ENCODE results near the gene DTWD2.
A peak's percentile ranks its signal among the peaks of the same experiment; 100 is the strongest.
"Not testable (repeated sequence)": the region's sequence is repeated elsewhere in the genome, so short reads cannot be mapped to it uniquely, and the experiment has no call there.

Gene DTWD2

DNA sequence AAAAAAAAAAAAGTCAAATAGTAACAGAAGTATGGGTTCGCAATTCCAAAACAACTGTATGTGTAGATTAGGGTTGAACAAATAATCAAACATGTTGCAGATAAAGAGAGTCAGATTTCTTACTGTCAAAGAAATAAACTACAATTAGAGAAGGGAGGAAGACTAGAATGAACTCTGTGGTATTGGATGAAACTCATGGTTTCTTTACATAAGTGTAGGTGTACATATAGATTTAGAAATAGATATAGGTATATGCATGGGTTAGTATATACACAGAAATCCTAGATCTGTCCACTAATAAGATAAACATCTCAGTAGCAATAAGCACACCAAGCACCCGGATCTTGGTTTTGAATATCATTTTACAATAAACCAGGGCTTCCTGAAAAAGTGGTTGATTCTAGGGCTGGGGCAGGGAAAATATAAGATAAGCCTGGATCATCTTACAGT is 21.3 kb downstream of the DTWD2 start:
- no peak for DNase-seq (ENCODE audit: low read depth)
- Histone ChIP-seq H3K9ac (ENCODE audit: low read length) (no peak overlapping the region), H3K36me3 (ENCODE audit: control insufficient read depth, insufficient read depth, low read length, severe bottlenecking) (no peaks in the 10 kb centered on the region), H3K27me3 (replicated peaks; ENCODE audit: control insufficient read depth, insufficient read depth, low read length) (no peaks in the 10 kb centered on the region), H3K9me3 (ENCODE audit: control insufficient read depth, low read length) (no peaks in the 10 kb centered on the region), H3K4me1 (ENCODE audit: control insufficient read depth, insufficient read depth, low read length) (peaks cover 12% of the 10 kb centered on the region), H3K4me3 (ENCODE audit: low read length) (no peak overlapping the region)

DNA sequence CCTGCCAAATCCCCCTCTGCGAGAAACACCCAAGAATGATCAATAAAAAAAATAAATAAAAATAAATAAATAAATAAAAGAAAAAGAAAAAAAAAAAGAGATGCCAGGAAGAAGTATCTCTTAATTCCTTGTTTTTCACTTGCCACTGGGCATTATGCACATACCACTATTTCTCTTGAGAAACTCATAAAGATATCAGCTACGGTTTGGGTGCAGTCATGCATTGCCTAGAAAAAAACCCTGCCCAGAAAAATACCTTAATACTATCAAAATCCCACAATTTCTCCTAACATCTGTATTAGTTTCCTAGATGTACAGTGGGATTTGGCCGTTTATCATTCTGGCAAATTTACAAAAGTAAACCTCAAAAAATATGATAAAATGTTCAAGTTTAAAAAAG is 22.5 kb downstream of the DTWD2 start:
- no peak overlapping the region for H3K4me3 ChIP-seq (ENCODE audit: low read length)
- no peaks in the 10 kb centered on the region for H3K36me3 ChIP-seq (ENCODE audit: control insufficient read depth, insufficient read depth, low read length, severe bottlenecking)
- H3K9me3 ChIP-seq (ENCODE audit: control insufficient read depth, low read length), result no peaks in the 10 kb centered on the region
- H3K4me1 ChIP-seq (ENCODE audit: control insufficient read depth, insufficient read depth, low read length), result peaks cover 12% of the 10 kb centered on the region
- no peaks in the 10 kb centered on the region for H3K27me3 ChIP-seq (replicated peaks; ENCODE audit: control insufficient read depth, insufficient read depth, low read length)
- no peak for DNase-seq (ENCODE audit: low read depth)
- H3K9ac ChIP-seq (ENCODE audit: low read length), result no peak overlapping the region

DNA sequence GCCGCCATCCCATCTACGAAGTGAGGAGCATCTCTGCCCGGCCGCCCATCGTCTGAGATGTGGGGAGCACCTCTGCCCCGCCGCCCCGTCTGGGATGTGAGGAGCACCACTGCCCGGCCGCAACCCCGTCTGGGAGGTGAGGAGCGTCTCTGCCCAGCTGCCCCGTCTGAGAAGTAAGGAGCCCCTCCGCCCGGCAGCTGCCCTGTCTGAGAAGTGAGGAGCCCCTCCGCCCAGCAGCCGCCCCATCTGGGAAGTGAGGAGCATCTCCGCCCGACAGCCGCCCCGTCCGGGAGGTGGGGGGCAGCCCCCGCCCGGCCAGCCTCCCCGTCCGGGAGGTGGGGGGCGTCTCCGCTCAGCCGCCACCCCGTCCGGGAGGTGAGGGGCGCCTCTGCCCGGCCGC is 23.4 kb downstream of the DTWD2 start:
- not testable (repeated sequence) for H3K9ac ChIP-seq (ENCODE audit: low read length); H3K36me3 ChIP-seq (ENCODE audit: control insufficient read depth, insufficient read depth, low read length, severe bottlenecking); H3K9me3 ChIP-seq (ENCODE audit: control insufficient read depth, low read length); H3K27me3 ChIP-seq (replicated peaks; ENCODE audit: control insufficient read depth, insufficient read depth, low read length); DNase-seq (ENCODE audit: low read depth); H3K4me3 ChIP-seq (ENCODE audit: low read length)
- H3K4me1 ChIP-seq (ENCODE audit: control insufficient read depth, insufficient read depth, low read length), result peaks cover 12% of the 10 kb centered on the region

DNA sequence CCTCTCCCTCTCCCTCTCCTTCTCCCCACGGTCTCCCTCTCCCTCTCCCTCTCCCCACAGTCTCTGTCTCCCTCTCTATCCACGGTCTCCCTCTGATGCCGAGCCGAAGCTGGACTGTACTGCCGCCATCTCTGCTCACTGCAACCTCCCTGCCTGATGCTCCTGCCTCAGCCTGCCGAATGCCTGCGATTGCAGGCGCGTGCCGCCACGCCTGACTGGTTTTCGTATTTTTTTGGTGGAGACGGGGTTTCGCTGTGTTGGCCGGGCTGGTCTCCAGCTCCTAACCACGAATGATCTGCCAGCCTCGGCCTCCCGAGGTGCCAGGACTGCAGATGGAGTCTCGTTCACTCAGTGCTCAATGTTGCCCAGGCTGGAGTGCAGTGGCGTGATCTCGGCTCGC is 24.0 kb downstream of the DTWD2 start:
- H3K27me3 ChIP-seq (replicated peaks; ENCODE audit: control insufficient read depth, insufficient read depth, low read length); H3K9ac ChIP-seq (ENCODE audit: low read length); H3K9me3 ChIP-seq (ENCODE audit: control insufficient read depth, low read length); DNase-seq (ENCODE audit: low read depth); H3K4me1 ChIP-seq (ENCODE audit: control insufficient read depth, insufficient read depth, low read length); H3K4me3 ChIP-seq (ENCODE audit: low read length); H3K36me3 ChIP-seq (ENCODE audit: control insufficient read depth, insufficient read depth, low read length, severe bottlenecking): not testable (repeated sequence)

DNA sequence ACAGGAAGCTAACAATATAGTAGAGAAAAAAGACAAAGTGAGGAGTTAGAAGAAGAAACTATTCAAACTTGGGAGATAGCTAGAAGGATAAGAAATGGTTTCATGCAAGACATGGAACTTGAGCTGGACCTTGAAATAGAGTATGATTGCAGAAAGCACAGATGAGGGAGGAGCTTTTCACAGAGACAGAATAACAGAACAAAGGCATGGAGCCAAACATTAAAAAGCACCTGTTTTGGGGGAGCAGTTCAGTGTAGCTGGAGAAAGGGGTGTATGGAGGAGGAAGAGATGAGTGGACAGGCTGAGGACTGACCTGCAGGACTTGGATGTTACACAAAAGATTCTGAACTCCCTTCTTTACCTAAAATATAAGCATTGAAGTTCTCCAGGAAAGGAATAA is 25.2 kb downstream of the DTWD2 start:
- Histone ChIP-seq H3K36me3 (ENCODE audit: control insufficient read depth, insufficient read depth, low read length, severe bottlenecking) (no peaks in the 10 kb centered on the region), H3K4me1 (ENCODE audit: control insufficient read depth, insufficient read depth, low read length) (no peaks in the 10 kb centered on the region), H3K27me3 (replicated peaks; ENCODE audit: control insufficient read depth, insufficient read depth, low read length) (no peaks in the 10 kb centered on the region), H3K9ac (ENCODE audit: low read length) (no peak overlapping the region), H3K9me3 (ENCODE audit: control insufficient read depth, low read length) (no peaks in the 10 kb centered on the region), H3K4me3 (ENCODE audit: low read length) (no peak overlapping the region)
- DNase-seq (ENCODE audit: low read depth), result no peak

DNA sequence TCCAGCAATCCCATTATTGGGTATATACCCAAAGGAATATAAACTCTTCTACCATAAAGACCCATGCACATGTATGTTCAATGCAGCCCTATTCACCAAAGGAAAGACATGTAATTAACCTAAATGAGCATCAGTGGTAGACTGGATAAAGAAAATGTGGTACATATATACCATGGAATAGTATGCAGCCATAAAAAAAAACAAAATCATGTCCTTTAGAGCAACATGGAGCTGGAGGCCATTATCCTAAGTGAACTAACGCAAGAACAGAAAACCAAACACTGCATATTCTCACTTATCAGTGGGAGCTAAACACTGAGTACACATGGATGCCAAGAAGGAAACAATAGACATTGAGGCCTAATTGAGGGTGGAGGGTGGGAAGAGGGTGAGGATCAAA is 27.8 kb downstream of the DTWD2 start:
- no peak for DNase-seq (ENCODE audit: low read depth)
- Histone ChIP-seq H3K27me3 (replicated peaks; ENCODE audit: control insufficient read depth, insufficient read depth, low read length) (no peaks in the 10 kb centered on the region), H3K4me1 (ENCODE audit: control insufficient read depth, insufficient read depth, low read length) (no peaks in the 10 kb centered on the region), H3K9me3 (ENCODE audit: control insufficient read depth, low read length) (no peaks in the 10 kb centered on the region), H3K36me3 (ENCODE audit: control insufficient read depth, insufficient read depth, low read length, severe bottlenecking) (no peaks in the 10 kb centered on the region), H3K9ac (ENCODE audit: low read length) (no peak overlapping the region), H3K4me3 (ENCODE audit: low read length) (no peak overlapping the region)

DNA sequence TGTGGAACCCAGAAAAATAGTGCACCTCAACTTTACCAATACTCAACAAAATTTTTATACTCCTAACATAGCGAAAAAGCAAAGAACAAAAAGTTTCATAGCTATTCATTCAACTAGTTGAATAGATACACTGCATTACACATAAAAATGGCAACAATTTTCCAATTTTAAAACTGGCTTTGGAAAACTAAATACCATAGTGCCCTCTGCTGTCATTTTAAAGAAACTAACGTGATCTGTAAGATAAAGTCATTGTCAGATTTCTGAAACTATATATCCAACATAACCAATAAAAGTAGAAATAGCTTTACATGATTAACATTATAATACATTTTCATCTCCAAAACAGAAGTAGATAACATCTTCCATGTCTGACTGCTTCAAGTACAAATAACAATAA is 31.6 kb downstream of the DTWD2 start:
- DNase-seq (ENCODE audit: low read depth), result peak; percentile 70
- Histone ChIP-seq H3K27me3 (replicated peaks; ENCODE audit: control insufficient read depth, insufficient read depth, low read length) (no peaks in the 10 kb centered on the region), H3K9ac (ENCODE audit: low read length) (no peak overlapping the region), H3K4me1 (ENCODE audit: control insufficient read depth, insufficient read depth, low read length) (no peaks in the 10 kb centered on the region), H3K9me3 (ENCODE audit: control insufficient read depth, low read length) (no peaks in the 10 kb centered on the region), H3K4me3 (ENCODE audit: low read length) (no peak overlapping the region), H3K36me3 (ENCODE audit: control insufficient read depth, insufficient read depth, low read length, severe bottlenecking) (no peaks in the 10 kb centered on the region)

DNA sequence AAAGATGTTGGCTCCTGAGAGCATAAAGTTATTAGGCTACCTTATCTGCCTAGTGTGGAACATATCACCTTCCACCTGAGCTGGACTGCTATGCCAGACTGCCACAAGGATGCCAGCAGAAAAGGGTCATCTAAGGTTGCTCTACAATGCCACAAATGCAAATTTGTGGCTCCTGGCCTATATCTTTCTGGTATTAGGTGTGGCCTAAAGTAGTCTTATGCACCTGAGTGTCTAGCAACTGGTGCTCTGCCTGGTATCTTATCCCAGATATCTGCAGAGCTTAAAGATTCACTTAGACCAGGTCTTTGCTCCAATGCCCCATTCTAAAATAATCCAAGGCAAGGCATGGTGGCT is 34.7 kb downstream of the DTWD2 start:
- Histone ChIP-seq H3K4me1 (ENCODE audit: control insufficient read depth, insufficient read depth, low read length) (no peaks in the 10 kb centered on the region), H3K9ac (ENCODE audit: low read length) (no peak overlapping the region), H3K9me3 (ENCODE audit: control insufficient read depth, low read length) (no peaks in the 10 kb centered on the region), H3K27me3 (replicated peaks; ENCODE audit: control insufficient read depth, insufficient read depth, low read length) (no peaks in the 10 kb centered on the region), H3K4me3 (ENCODE audit: low read length) (no peak overlapping the region), H3K36me3 (ENCODE audit: control insufficient read depth, insufficient read depth, low read length, severe bottlenecking) (no peaks in the 10 kb centered on the region)
- no peak for DNase-seq (ENCODE audit: low read depth)

DNA sequence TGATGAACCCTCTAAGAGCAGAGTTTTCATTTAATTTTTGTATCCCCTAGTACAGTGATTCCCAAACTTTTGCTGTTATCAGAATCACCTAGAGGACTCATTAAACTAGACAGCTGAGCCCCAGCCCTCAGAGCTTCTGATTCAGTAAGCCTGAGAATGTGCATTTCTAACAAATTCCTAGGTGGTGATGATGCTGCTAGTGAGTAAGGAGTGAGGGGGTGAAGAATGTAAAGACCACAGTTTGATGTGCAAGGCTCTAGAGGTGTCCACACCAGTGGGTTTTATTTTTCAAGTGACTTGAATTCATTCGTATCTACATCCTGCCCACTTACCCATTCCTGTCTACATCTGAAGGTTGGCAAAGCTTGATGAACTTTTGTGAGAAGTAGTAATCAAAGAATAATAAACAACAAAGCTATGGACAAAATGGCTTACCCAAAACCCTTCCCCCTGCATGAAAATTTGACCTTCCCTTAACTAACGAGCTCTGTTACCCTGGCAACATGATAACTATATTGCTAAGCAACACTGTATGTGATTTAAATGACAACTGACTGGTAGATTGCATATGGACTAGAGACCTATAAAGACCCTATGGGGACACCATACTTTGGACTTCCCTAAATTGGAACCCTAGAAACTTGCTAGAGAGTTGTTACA is 35.2 kb downstream of the DTWD2 start:
- no peak overlapping the region for H3K9ac ChIP-seq (ENCODE audit: low read length)
- no peaks in the 10 kb centered on the region for H3K9me3 ChIP-seq (ENCODE audit: control insufficient read depth, low read length)
- no peak overlapping the region for H3K4me3 ChIP-seq (ENCODE audit: low read length)
- no peaks in the 10 kb centered on the region for H3K4me1 ChIP-seq (ENCODE audit: control insufficient read depth, insufficient read depth, low read length)
- H3K36me3 ChIP-seq (ENCODE audit: control insufficient read depth, insufficient read depth, low read length, severe bottlenecking), result no peaks in the 10 kb centered on the region
- no peaks in the 10 kb centered on the region for H3K27me3 ChIP-seq (replicated peaks; ENCODE audit: control insufficient read depth, insufficient read depth, low read length)
- DNase-seq (ENCODE audit: low read depth), result no peak

DNA sequence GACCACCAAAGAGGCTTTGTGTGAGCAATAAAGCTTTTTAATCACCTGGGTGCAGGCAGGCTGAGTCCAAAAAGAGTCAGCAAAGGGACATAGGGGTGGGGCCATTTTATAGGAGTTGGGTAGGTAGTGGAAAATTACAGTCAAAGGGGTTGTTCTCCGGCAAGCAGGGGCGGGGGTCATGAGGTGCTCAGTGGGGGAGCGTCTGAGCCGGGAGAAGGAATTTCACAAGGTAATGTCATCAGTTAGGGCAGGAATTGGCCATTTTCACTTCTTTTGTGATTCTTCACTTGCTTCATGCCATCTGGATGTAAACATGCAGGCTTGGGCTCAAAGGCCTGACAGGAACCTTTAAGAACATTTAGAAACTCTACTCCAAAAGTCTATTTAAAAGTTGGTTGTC is 36.0 kb downstream of the DTWD2 start:
- not testable (repeated sequence) for H3K4me1 ChIP-seq (ENCODE audit: control insufficient read depth, insufficient read depth, low read length); H3K9me3 ChIP-seq (ENCODE audit: control insufficient read depth, low read length); H3K9ac ChIP-seq (ENCODE audit: low read length); H3K4me3 ChIP-seq (ENCODE audit: low read length); H3K27me3 ChIP-seq (replicated peaks; ENCODE audit: control insufficient read depth, insufficient read depth, low read length); H3K36me3 ChIP-seq (ENCODE audit: control insufficient read depth, insufficient read depth, low read length, severe bottlenecking); DNase-seq (ENCODE audit: low read depth)

DNA sequence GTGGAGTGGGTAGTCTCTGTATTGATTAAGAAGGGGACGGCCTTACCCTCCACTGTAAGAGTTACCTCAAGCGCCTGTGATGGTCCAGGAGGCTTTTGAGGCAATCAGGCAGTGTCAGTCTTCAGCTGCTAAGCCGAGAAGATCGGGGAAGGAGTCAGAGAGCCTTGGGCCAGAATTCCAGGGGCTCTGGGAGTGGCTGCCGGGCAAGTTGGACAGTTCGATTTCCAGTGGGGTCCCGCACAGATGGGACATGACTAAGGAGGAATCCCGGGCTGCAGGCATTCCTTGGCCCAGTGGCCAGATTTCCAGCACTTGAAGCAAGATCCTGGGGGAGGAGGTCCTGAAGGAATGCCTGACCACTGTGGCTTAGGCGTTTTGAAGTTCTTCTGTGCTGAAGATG is 38.0 kb downstream of the DTWD2 start:
- H3K4me1 ChIP-seq (ENCODE audit: control insufficient read depth, insufficient read depth, low read length); DNase-seq (ENCODE audit: low read depth); H3K9me3 ChIP-seq (ENCODE audit: control insufficient read depth, low read length); H3K9ac ChIP-seq (ENCODE audit: low read length); H3K36me3 ChIP-seq (ENCODE audit: control insufficient read depth, insufficient read depth, low read length, severe bottlenecking); H3K4me3 ChIP-seq (ENCODE audit: low read length); H3K27me3 ChIP-seq (replicated peaks; ENCODE audit: control insufficient read depth, insufficient read depth, low read length): not testable (repeated sequence)

DNA sequence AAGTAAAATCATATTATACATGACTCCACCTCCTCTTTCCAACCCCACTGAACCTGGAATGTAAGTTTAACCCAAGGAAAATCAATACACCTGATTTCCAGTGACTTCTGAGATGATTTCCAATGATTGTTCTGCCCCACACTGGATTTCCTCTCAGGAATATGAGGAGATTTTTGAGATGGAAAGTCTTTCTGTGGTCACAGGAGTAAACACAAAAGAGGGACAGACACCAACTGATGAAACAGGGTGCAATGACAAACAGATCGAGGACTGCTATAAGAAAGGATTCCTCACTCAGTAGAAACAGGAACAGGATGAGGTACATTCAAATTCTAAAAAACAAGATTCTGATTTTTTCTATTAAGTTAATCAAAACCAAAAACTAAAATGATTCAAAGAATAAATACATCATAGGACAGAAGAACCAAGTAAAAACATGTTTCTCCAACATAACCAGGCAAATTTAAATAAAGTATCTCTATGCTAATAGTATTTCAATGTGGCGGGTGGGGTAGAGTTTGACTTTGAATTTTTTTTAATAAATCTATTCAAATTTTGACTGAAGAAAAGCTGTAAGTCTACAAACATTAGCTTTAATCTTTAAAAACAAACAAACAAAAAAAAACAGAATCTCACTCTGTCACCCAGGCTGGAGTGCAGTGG is 42.1 kb downstream of the DTWD2 start:
- DNase-seq (ENCODE audit: low read depth), result peak; percentile 8
- Histone ChIP-seq H3K9me3 (ENCODE audit: control insufficient read depth, low read length) (no peaks in the 10 kb centered on the region), H3K27me3 (replicated peaks; ENCODE audit: control insufficient read depth, insufficient read depth, low read length) (no peaks in the 10 kb centered on the region), H3K36me3 (ENCODE audit: control insufficient read depth, insufficient read depth, low read length, severe bottlenecking) (no peaks in the 10 kb centered on the region), H3K4me3 (ENCODE audit: low read length) (no peak overlapping the region), H3K4me1 (ENCODE audit: control insufficient read depth, insufficient read depth, low read length) (no peaks in the 10 kb centered on the region), H3K9ac (ENCODE audit: low read length) (no peak overlapping the region)

All from adipocyte (in vitro differentiated cells).